WTC11 (cell line): ENCODE measurements around the gene TMEM86B. TPM values are rescaled to one million over a fixed set of nuclear protein-coding genes. Genes with fewer than 3 reads are reported as not detected.

Experiments
- ATAC-seq: fragments of 200-7000 bp; cut with Tn5 transposase; 2 replicates; pipeline ENCODE4 v1.10.0; 2021; ENCODE audit warnings: mild to moderate bottlenecking, moderate library complexity
- CTCF ChIA-PET: fragments of 300-600 bp; sonication (Branson Sonifier 250); formaldehyde crosslinking; loops from one replicate; lab custom pipeline; 2021; ENCODE audit warnings: antibody characterized with exemption; lab: Charles Lee
- POLR2A ChIA-PET: fragments of 350-600 bp; sonication (Branson Sonifier 250); formaldehyde crosslinking; loops from one replicate; lab custom pipeline; 2021; ENCODE audit warnings: antibody characterized with exemption; lab: Charles Lee
- DNase-seq: peaks from one replicate; pipeline ENCODE4 v3.0.0; 2021; ENCODE audit warnings: low spot score
- H3K27ac Mint-ChIP-seq: 2 replicates; pipeline ENCODE4 v1.8.0; 2021; ENCODE audit warnings: mixed read lengths
- H3K27me3 Mint-ChIP-seq: 2 replicates; pipeline ENCODE4 v1.8.0; 2021; ENCODE audit warnings: low read depth, mild to moderate bottlenecking, moderate library complexity, mixed read lengths
- H3K36me3 Mint-ChIP-seq: 2 replicates; pipeline ENCODE4 v1.8.0; 2021; ENCODE audit warnings: mixed read lengths
- H3K4me1 Mint-ChIP-seq: 2 replicates; pipeline ENCODE4 v1.8.0; 2022; ENCODE audit warnings: mixed read lengths
- H3K4me3 Mint-ChIP-seq: 2 replicates; pipeline ENCODE4 v1.8.0; 2021; ENCODE audit warnings: mild to moderate bottlenecking, moderate library complexity, mixed read lengths
- H3K9me3 Mint-ChIP-seq: 2 replicates; pipeline ENCODE4 v1.8.0; 2021; ENCODE audit warnings: mixed read lengths
- CBFB ChIP-seq: sonication (generic); formaldehyde crosslinking; IDR thresholded peaks from 2 replicates; pipeline ENCODE4 v1.8.1; 2022; ENCODE audit warnings: mild to moderate bottlenecking, low read depth, missing genetic modification reagents
- CREB1 ChIP-seq: sonication (generic); formaldehyde crosslinking; IDR thresholded peaks from 2 replicates; pipeline ENCODE4 v1.8.0; 2023; ENCODE audit warnings: mild to moderate bottlenecking, missing genetic modification reagents
- E2F5 ChIP-seq: sonication (generic); formaldehyde crosslinking; IDR thresholded peaks from 2 replicates; pipeline ENCODE4 v1.8.1; 2022; ENCODE audit warnings: mild to moderate bottlenecking, moderate library complexity, missing genetic modification reagents
- FOXP1 ChIP-seq: sonication (generic); formaldehyde crosslinking; IDR thresholded peaks from 2 replicates; pipeline ENCODE4 v1.8.0; 2022; ENCODE audit warnings: missing genetic modification reagents, mild to moderate bottlenecking, moderate library complexity, borderline replicate concordance
- JAZF1 ChIP-seq: fragments of 250-450 bp; sonication (Bioruptor Pico); IDR thresholded peaks from 2 replicates; pipeline ENCODE4 v1.9.0; 2021; ENCODE audit warnings: moderate library complexity, mild to moderate bottlenecking, inconsistent platforms
- MLX ChIP-seq: sonication (generic); formaldehyde crosslinking; IDR thresholded peaks from 2 replicates; pipeline ENCODE4 v1.8.1; 2023; ENCODE audit warnings: mild to moderate bottlenecking, missing genetic modification reagents, moderate library complexity
- NFYB ChIP-seq: sonication (generic); formaldehyde crosslinking; conservative IDR thresholded peaks from 2 replicates; pipeline ENCODE4 v1.8.0; 2022; ENCODE audit warnings: low read depth, missing genetic modification reagents
- RORB ChIP-seq: fragments of 250-450 bp; sonication (Bioruptor Pico); IDR thresholded peaks from 2 replicates; pipeline ENCODE4 v1.9.0; 2021; ENCODE audit warnings: mild to moderate bottlenecking
- SP1 ChIP-seq: sonication (generic); formaldehyde crosslinking; conservative IDR thresholded peaks from 2 replicates; pipeline ENCODE4 v1.8.1; 2022; ENCODE audit warnings: missing genetic modification reagents
- TEAD1 ChIP-seq: sonication (generic); formaldehyde crosslinking; IDR thresholded peaks from 2 replicates; pipeline ENCODE4 v1.8.0; 2022; ENCODE audit warnings: mild to moderate bottlenecking, missing genetic modification reagents
- TEAD4 ChIP-seq: sonication (generic); formaldehyde crosslinking; IDR thresholded peaks from 2 replicates; pipeline ENCODE4 v1.8.0; 2022; ENCODE audit warnings: mild to moderate bottlenecking, missing genetic modification reagents
- ZNF138 ChIP-seq: sonication (generic); formaldehyde crosslinking; conservative IDR thresholded peaks from 2 replicates; pipeline ENCODE4 v1.8.1; 2022; ENCODE audit warnings: mild to moderate bottlenecking, moderate library complexity, missing genetic modification reagents
- ZNF263 ChIP-seq: sonication (generic); formaldehyde crosslinking; IDR thresholded peaks from 2 replicates; pipeline ENCODE4 v1.8.1; 2022; ENCODE audit warnings: low read depth, mild to moderate bottlenecking, moderate library complexity, missing genetic modification reagents
- ZNF396 ChIP-seq: fragments of 250-450 bp; sonication (Bioruptor Pico); IDR thresholded peaks from 2 replicates; pipeline ENCODE4 v1.8.0; 2021; ENCODE audit warnings: mild to moderate bottlenecking, moderate library complexity, borderline replicate concordance
- ZNF532 ChIP-seq: fragments of 250-450 bp; sonication (Bioruptor Pico); IDR thresholded peaks from 2 replicates; pipeline ENCODE4 v1.9.0; 2021; ENCODE audit warnings: mild to moderate bottlenecking, borderline replicate concordance
- total RNA-seq: library from RNA; stranded (reverse); gene quantifications from 3 replicates; pipeline ENCODE4 v1.2.3, GENCODE V29; 2021
- TF ChIP-seq, protein P1 (sequence below): sonication (generic); formaldehyde crosslinking; IDR thresholded peaks from 2 replicates; pipeline ENCODE4 v1.8.1; 2023; ENCODE audit warnings: mild to moderate bottlenecking, missing genetic modification reagents
- TF ChIP-seq, protein P2 (sequence below): sonication (generic); formaldehyde crosslinking; IDR thresholded peaks from 2 replicates; pipeline ENCODE4 v1.8.1; 2022; ENCODE audit warnings: low read depth, mild to moderate bottlenecking, moderate library complexity, missing genetic modification reagents, borderline replicate concordance
- TF ChIP-seq, protein P3 (sequence below): sonication (generic); formaldehyde crosslinking; IDR thresholded peaks from 2 replicates; pipeline ENCODE4 v1.8.0; 2023; ENCODE audit warnings: missing genetic modification reagents, mild to moderate bottlenecking, borderline replicate concordance
- TF ChIP-seq, protein P4 (sequence below): sonication (generic); formaldehyde crosslinking; IDR thresholded peaks from 2 replicates; pipeline ENCODE4 v1.8.1; 2023; ENCODE audit warnings: mild to moderate bottlenecking, missing genetic modification reagents, moderate library complexity
- TF ChIP-seq, protein P5 (sequence below): fragments of 250-450 bp; sonication (Bioruptor Pico); IDR thresholded peaks from 2 replicates; pipeline ENCODE4 v1.9.0; 2021; ENCODE audit warnings: moderate library complexity, mild to moderate bottlenecking, inconsistent platforms, borderline replicate concordance

The TMEM86B gene
- total RNA-seq, 1 experiment from 2014 or later: 4.2 TPM

DNA sequence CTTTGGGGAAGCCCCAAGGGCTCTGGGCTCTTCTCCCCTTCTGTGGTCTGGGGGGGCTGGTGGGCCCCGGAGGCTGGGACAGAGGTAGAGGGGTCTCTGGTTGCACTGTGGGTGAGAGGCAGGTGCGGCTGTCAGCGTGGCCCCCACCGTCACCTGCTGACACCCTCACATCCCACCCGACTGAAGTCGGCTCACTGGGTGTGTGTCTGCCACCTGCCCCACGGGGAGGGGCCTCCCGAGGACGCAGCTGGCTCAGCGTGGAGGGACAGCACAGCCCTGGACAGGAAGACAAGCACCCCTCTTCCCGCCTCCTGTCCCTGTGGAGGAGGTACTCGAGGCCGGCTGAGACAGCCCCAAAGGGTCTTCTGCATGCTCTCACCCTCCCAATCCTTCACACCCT is 2.2 kb upstream of the TMEM86B start:
- CTCF ChIA-PET: interaction anchor here (1.2 kb wide), 1 partner anchor 65 kb away, joined by 3 read pairs; the partner anchor contains the start of gene DNAAF3

More for the DNA sequence above, 2.2 kb upstream of the TMEM86B start:
- POLR2A ChIA-PET: no interaction called here
- DNase-seq (no peak), ATAC-seq (no peak)
- Mint-ChIP-seq H3K27ac (no peak overlapping the region), H3K9me3 (no peaks in the 10 kb centered on the region), H3K36me3 (peaks cover 17% of the 10 kb centered on the region), H3K27me3 (no peaks in the 10 kb centered on the region), H3K4me1 (no peaks in the 10 kb centered on the region), H3K4me3 (no peak overlapping the region)
- TF ChIP-seq ZNF263 (CRISPR knock-in tag) (no peak), E2F5 (CRISPR knock-in tag) (no peak), FOXP1 (no peak), MLX (CRISPR knock-in tag) (no peak), CREB1 (CRISPR knock-in tag) (no peak), TEAD1 (no peak), TEAD4 (CRISPR knock-in tag) (no peak), ZNF532 (CRISPR knock-in tag) (no peak), CBFB (no peak), JAZF1 (CRISPR knock-in tag) (no peak), ZNF396 (no peak), ZNF138 (CRISPR knock-in tag) (no peak), RORB (CRISPR knock-in tag) (no peak), SP1 (no peak), NFYB (CRISPR knock-in tag) (no peak)
- TF ChIP-seq, protein P1, sequence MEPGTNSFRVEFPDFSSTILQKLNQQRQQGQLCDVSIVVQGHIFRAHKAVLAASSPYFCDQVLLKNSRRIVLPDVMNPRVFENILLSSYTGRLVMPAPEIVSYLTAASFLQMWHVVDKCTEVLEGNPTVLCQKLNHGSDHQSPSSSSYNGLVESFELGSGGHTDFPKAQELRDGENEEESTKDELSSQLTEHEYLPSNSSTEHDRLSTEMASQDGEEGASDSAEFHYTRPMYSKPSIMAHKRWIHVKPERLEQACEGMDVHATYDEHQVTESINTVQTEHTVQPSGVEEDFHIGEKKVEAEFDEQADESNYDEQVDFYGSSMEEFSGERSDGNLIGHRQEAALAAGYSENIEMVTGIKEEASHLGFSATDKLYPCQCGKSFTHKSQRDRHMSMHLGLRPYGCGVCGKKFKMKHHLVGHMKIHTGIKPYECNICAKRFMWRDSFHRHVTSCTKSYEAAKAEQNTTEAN (CRISPR knock-in tag): no peak
- TF ChIP-seq, protein P2, sequence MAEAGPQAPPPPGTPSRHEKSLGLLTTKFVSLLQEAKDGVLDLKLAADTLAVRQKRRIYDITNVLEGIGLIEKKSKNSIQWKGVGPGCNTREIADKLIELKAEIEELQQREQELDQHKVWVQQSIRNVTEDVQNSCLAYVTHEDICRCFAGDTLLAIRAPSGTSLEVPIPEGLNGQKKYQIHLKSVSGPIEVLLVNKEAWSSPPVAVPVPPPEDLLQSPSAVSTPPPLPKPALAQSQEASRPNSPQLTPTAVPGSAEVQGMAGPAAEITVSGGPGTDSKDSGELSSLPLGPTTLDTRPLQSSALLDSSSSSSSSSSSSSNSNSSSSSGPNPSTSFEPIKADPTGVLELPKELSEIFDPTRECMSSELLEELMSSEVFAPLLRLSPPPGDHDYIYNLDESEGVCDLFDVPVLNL (CRISPR knock-in tag): no peak
- TF ChIP-seq, protein P3, sequence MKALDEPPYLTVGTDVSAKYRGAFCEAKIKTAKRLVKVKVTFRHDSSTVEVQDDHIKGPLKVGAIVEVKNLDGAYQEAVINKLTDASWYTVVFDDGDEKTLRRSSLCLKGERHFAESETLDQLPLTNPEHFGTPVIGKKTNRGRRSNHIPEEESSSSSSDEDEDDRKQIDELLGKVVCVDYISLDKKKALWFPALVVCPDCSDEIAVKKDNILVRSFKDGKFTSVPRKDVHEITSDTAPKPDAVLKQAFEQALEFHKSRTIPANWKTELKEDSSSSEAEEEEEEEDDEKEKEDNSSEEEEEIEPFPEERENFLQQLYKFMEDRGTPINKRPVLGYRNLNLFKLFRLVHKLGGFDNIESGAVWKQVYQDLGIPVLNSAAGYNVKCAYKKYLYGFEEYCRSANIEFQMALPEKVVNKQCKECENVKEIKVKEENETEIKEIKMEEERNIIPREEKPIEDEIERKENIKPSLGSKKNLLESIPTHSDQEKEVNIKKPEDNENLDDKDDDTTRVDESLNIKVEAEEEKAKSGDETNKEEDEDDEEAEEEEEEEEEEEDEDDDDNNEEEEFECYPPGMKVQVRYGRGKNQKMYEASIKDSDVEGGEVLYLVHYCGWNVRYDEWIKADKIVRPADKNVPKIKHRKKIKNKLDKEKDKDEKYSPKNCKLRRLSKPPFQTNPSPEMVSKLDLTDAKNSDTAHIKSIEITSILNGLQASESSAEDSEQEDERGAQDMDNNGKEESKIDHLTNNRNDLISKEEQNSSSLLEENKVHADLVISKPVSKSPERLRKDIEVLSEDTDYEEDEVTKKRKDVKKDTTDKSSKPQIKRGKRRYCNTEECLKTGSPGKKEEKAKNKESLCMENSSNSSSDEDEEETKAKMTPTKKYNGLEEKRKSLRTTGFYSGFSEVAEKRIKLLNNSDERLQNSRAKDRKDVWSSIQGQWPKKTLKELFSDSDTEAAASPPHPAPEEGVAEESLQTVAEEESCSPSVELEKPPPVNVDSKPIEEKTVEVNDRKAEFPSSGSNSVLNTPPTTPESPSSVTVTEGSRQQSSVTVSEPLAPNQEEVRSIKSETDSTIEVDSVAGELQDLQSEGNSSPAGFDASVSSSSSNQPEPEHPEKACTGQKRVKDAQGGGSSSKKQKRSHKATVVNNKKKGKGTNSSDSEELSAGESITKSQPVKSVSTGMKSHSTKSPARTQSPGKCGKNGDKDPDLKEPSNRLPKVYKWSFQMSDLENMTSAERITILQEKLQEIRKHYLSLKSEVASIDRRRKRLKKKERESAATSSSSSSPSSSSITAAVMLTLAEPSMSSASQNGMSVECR (CRISPR knock-in tag): no peak
- TF ChIP-seq, protein P4, sequence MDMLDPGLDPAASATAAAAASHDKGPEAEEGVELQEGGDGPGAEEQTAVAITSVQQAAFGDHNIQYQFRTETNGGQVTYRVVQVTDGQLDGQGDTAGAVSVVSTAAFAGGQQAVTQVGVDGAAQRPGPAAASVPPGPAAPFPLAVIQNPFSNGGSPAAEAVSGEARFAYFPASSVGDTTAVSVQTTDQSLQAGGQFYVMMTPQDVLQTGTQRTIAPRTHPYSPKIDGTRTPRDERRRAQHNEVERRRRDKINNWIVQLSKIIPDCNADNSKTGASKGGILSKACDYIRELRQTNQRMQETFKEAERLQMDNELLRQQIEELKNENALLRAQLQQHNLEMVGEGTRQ (CRISPR knock-in tag): no peak
- TF ChIP-seq, protein P5, sequence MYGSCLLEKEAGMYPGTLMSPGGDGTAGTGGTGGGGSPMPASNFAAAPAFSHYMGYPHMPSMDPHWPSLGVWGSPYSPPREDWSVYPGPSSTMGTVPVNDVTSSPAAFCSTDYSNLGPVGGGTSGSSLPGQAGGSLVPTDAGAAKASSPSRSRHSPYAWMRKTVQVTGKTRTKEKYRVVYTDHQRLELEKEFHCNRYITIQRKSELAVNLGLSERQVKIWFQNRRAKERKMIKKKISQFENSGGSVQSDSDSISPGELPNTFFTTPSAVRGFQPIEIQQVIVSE (CRISPR knock-in tag): no peak
